Suprapubic skin (tissue), 4 donors: Measurements from ENCODE around the gene G2E3.

Source experiments
- CTCF ChIP-seq, 2 donors: fragments of 200-600 bp in 1 of 2; fragments of 450-650 bp in 1 of 2; sonication (generic) in 1 of 2; IDR thresholded peaks; one replicate each; pipeline ENCODE4 v1.5.1; 2016 to 2019; ENCODE audit warnings: antibody characterized with exemption in 2 of 2, mild to moderate bottlenecking in 1 of 2, moderate library complexity in 1 of 2
- EP300 ChIP-seq: sonication (generic); formaldehyde crosslinking; IDR thresholded peaks from one replicate; pipeline ENCODE4 v1.6.1; 2017; ENCODE audit warnings: antibody characterized with exemption
- POLR2AphosphoS5 ChIP-seq, 3 donors: sonication (generic); formaldehyde crosslinking; IDR thresholded peaks; one replicate each; pipeline ENCODE4 v1.6.1; 2017; ENCODE audit warnings: antibody characterized with exemption in 3 of 3

GRCh38 chr14:30597504-30597903 is 38.5 kb downstream of the G2E3 start:
- no peak for TF ChIP-seq CTCF (IDR thresholded peaks at IDR 0.05)
- no peak for TF ChIP-seq EP300
- TF ChIP-seq POLR2AphosphoS5 (IDR thresholded peaks at IDR 0.05) = no peak
